Measurements from ENCODE around the gene HOMER2.
"Not testable (repeated sequence)": the region's sequence is repeated elsewhere in the genome, so short reads cannot be mapped to it uniquely, and the experiment has no call there.

The HOMER2 gene

GRCh38 chr15:82952158-82953081, at the start of gene HOMER2:
Gene HOMER2, minus strand, starts transcription at chr15:82952720. Its CDS starts 185 bp downstream, at chr15:82952535.
- intact Hi-C loops (cut with DNase I) = no loop called here
- DNase-seq = peak in 24 of 42 donors; percentile 4 to 55 (median 22)

DNA sequence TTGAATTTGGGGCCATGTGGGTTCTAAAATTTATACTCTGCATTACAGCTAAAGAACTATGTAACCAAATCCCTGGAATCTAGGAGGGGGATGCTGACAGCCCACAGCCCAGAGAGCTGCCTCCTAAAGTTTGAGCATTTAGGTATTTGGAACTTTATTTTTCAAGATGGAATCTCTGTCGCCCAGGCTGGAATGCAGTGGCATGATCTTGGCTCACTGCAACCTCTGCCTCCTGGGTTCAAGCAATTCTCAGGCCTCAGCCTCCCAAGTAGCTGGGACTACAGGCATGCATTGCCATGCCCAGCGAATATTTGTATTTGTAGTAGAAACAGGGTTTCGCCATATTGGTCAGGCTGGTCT, 48.1 kb upstream of the HOMER2 start:
- intact Hi-C loops (cut with DNase I) = not testable (repeated sequence)
- peak in 1 of 42 donors; percentile 23 for DNase-seq

GRCh38 chr15:82999905-83000671, 47.6 kb upstream of the HOMER2 start:
- intact Hi-C loops (cut with DNase I) = no loop called here
- DNase-seq = peak in 9 of 42 donors; percentile 7 to 55 (median 31)

GRCh38 chr15:82999426-82999825, 46.9 kb upstream of the HOMER2 start:
- no peak for DNase-seq
- intact Hi-C loops (cut with DNase I) = no loop called here

DNA sequence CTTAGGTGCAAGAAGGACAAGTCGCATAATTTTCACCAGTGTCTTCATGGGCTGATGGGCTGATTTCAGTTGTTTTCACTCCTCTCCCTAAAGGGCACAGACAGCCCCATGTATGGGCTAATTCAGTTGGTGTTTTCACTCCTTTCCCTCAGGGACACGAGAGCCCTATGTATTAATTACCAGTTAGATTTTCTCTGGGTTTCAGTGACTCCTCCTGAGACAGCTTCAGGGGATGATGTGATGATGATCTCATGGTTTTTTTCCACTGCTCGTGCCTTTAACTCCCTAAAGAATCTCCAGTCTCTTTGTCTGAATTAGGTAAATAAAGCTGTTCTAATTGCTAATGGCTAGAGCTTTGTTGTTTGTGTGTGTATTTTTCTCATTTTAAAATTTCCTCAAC, 43.4 kb upstream of the HOMER2 start:
- DNase-seq = no peak
- intact Hi-C loops (cut with DNase I) = no loop called here

DNA sequence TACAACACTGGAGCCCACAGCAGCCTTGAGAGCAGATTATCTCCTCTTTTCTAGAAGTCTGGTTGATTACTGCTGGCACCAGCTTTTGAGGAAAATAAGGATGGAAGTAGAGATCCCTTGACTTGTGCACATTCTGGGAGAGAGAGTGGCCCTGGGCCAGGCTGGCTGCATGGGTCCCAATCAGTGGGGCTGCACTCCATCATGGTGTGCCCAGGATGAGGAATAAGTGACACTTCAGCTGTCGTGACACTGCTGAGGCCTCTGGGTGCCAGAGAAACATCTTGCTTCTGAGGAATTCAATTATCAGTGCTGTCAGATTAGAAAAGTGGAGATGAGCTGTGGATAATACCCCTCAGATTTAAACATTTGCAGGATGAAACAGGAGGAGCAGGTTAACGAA, 42.6 kb upstream of the HOMER2 start:
- DNase-seq = no peak
- intact Hi-C loops (cut with DNase I) = no loop called here

DNA sequence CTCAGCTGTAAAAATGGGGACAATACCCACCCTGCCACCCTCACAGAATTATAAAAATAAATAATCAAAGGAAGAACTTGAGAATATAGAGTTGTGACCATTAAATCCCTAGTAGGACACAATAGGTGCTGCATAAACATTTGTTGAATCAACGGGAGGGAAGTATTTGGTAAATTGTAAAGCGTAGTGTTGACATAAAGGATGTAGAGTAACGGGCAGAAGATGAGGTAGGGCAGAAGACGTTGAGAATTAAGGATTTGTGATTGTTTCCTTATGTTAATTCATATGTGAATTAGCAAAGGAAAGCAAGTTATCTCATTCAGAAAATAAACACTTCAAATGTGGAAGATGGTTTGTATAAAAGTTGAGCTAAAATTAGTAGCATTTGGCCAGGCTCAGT, 40.6 kb upstream of the HOMER2 start:
- DNase-seq = no peak
- intact Hi-C loops (cut with DNase I) = no loop called here

GRCh38 chr15:82992436-82992998, 40.0 kb upstream of the HOMER2 start:
- no peak for DNase-seq
- intact Hi-C loops (cut with DNase I) = no loop called here

- intact Hi-C loops (cut with DNase I) = no loop called here
- DNase-seq = peak in 1 of 42 donors; percentile 10
These were observed 33.9 kb upstream of the HOMER2 start for GRCh38 chr15:82986442-82986780.

GRCh38 chr15:82985688-82986441, 33.3 kb upstream of the HOMER2 start, which contains the start of gene RAMAC:
Gene RAMAC, plus strand, starts transcription at chr15:82986210. Its CDS starts 2,809 bp downstream, at chr15:82989019.
- peak; percentile 92 to 98 (median 96) for DNase-seq
- intact Hi-C loops (cut with DNase I) = no loop called here

DNA sequence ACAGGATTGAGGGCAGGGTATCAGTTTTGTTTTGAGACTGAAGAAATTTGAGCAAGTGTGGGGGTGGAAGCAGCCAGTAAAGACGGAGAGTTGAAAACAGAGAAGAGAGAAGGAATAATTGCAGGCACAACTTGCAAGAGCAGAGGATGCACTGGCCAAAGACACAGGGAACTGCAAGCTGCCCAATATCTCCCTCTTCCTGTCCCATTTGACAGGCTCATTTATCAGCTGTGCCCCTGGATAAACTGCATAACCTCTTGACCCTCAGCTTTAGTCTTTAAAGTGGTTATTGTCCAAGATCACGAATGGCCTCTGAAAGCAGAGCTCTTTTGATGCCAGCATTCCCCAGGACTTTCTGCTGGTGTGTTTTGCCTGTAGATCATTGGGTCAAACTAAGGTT, 28.5 kb upstream of the HOMER2 start:
- intact Hi-C loops (cut with DNase I) = no loop called here
- no peak for DNase-seq

DNA sequence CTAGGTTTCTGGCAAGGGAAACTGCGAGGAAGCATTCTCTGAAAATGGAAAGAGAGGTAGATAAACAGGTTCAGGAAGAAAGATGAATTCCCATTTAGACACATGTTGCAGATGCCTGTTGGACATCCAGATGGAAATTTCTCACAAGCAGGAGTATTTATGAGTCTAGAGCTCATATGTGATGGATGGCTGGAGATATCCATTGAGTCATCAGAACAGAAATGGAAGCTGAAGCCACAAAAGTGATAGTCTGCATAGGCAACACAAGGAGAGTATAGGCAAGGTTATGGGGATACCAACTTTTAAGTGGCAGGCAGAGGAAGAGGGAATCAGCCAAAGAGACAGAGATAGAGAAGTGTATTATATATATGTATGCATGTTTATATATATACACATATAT, 27.2 kb upstream of the HOMER2 start:
- DNase-seq = no peak
- intact Hi-C loops (cut with DNase I) = no loop called here

- no peak for DNase-seq
- intact Hi-C loops (cut with DNase I) = no loop called here
These were observed 25.9 kb upstream of the HOMER2 start for GRCh38 chr15:82978438-82978837.

DNA sequence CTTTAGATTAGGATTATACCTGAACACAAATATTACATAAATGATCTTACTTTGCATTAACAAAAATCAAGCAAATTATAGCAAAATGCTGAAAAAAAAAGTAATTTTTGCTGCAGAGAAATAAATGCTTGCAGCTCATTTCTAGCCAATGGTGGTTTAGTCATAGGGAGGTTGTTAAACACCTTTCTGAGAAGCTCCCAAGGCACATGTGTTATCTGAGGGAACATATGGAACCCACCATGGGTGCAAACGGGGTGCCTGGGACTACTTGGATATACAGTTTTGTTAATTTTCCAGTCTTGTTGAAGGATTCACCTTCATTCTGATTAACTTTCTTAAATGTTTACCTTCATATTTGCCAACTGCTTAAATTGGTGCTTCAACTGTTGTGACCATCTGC, 24.6 kb upstream of the HOMER2 start:
- intact Hi-C loops (cut with DNase I) = no loop called here
- DNase-seq = no peak

- no peak for DNase-seq
These were observed 20.5 kb upstream of the HOMER2 start for GRCh38 chr15:82972990-82973389.

DNA sequence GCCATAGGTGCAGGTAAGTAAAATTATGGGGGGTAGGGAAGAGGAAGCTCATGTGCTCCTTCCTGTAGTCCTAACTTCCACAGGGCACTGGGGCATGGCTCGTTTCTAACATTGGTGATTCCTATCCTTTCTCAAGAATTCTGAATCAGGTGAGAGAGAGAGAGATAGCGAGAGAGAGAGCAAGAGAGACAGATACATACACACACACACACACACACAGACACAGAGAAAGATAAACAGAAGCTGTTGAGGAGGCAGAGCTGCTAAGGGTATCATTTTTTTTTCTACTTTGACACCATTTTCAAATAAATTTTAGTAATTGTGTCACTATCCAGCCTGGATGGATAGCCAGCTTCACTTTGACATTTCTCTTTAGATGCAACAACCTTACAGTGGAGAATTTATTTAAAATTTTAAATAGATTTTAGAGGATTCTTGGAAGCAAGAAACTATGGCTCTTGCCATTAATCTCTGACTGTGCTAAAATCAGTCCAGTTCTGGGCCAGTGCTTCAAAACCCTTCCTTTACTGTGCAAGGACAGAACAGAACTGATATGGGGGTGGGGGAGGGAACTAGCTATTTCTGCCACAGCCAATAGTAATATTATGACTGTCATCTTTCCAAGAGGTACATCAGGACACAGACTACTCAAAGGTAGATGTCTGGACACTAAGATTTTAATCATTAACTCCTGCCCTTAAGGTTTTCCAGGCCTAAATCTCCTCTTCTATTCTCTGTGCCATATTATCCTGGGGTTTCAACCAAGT, 18.9 kb upstream of the HOMER2 start:
- intact Hi-C loops (cut with DNase I) = no loop called here
- DNase-seq = no peak

More at GRCh38 chr15:82972990-82973389, 20.5 kb upstream of the HOMER2 start:
- intact Hi-C loops (cut with DNase I) = no loop called here

DNA sequence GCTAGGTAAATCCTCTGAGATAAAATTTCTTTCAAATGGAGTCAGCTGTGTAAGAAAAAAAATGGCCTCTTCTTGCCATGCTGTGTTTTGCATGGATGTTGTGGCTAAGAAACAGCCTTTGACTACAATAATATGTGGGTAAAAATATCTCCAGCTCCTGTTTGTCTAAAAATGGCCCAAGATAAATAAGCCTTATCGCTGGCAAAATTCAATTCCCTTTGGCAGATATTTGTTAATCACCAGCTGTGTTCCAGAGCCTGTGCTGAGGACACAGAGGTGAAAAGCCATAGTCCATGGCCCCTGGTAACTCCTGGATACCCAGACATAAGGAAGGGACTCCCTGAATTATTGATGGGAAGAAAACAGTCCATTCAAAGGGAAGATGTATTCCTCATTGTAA, 18.2 kb upstream of the HOMER2 start:
- no peak for DNase-seq
- intact Hi-C loops (cut with DNase I) = no loop called here

- no peak for DNase-seq
- intact Hi-C loops (cut with DNase I) = no loop called here
These were observed 17.7 kb upstream of the HOMER2 start for GRCh38 chr15:82970078-82970686.
